Stimulated activated CD8-positive, alpha-beta memory T cell treated with anti-CD3 and anti-CD28 coated beads, Interleukin-4, amount 100 ng/mL, for 48 hours (primary cell): ENCODE measurements around the gene PGAM5.

Experiments used
- DNase-seq: peaks from one replicate; pipeline ENCODE4 v3.0.0-alpha.2; 2020

Gene PGAM5

GRCh38 chr12:132710405-132711079 is at the start of gene PGAM5:
TSS of gene PGAM5 (plus strand) at chr12:132710842. CDS start at chr12:132710877, 35 bp downstream.
- peak; percentile 89 for DNase-seq

- DNase-seq, result no peak
Observed at GRCh38 chr12:132660996-132661395, 49.6 kb upstream of the PGAM5 start.

GRCh38 chr12:132661972-132662371 is 48.7 kb upstream of the PGAM5 start:
- DNase-seq, result no peak

- DNase-seq, result no peak
Observed at GRCh38 chr12:132662901-132663755, 47.5 kb upstream of the PGAM5 start.

GRCh38 chr12:132664206-132665148 is 46.2 kb upstream of the PGAM5 start:
- no peak for DNase-seq

GRCh38 chr12:132665149-132665491 is 45.5 kb upstream of the PGAM5 start:
- no peak for DNase-seq

GRCh38 chr12:132665794-132666193 is 44.8 kb upstream of the PGAM5 start:
- DNase-seq, result no peak

GRCh38 chr12:132668191-132669088 is 42.2 kb upstream of the PGAM5 start:
- DNase-seq, result no peak

- no peak for DNase-seq
Observed at GRCh38 chr12:132669166-132669879, 41.3 kb upstream of the PGAM5 start.

GRCh38 chr12:132672116-132672515 is 38.5 kb upstream of the PGAM5 start:
- DNase-seq, result no peak

GRCh38 chr12:132672678-132673077 is 38.0 kb upstream of the PGAM5 start:
- no peak for DNase-seq

- no peak for DNase-seq
Observed at GRCh38 chr12:132673288-132674179, 37.1 kb upstream of the PGAM5 start.

GRCh38 chr12:132674561-132674960 is 36.1 kb upstream of the PGAM5 start:
- DNase-seq, result no peak

GRCh38 chr12:132675757-132676432 is 34.7 kb upstream of the PGAM5 start:
- no peak for DNase-seq

- no peak for DNase-seq
Observed at GRCh38 chr12:132677492-132677891, 33.1 kb upstream of the PGAM5 start.

GRCh38 chr12:132685400-132685799 is 25.2 kb upstream of the PGAM5 start:
- DNase-seq, result no peak

GRCh38 chr12:132686825-132687210 is 23.8 kb upstream of the PGAM5 start:
- no peak for DNase-seq

GRCh38 chr12:132687211-132688164 is 23.2 kb upstream of the PGAM5 start, which contains the start of the genes POLE and PXMP2:
TSS of gene POLE (minus strand) at chr12:132687342. CDS start at chr12:132687315, 27 bp downstream.
TSS of gene PXMP2 (plus strand) at chr12:132687587. CDS start at chr12:132687671, 84 bp downstream.
- DNase-seq, result peak; percentile 96
